ENCODE results near the gene PARP12. TPM values are rescaled to one million over a fixed set of nuclear protein-coding genes. Genes with fewer than 3 reads are reported as not detected.

Gene PARP12

DNA sequence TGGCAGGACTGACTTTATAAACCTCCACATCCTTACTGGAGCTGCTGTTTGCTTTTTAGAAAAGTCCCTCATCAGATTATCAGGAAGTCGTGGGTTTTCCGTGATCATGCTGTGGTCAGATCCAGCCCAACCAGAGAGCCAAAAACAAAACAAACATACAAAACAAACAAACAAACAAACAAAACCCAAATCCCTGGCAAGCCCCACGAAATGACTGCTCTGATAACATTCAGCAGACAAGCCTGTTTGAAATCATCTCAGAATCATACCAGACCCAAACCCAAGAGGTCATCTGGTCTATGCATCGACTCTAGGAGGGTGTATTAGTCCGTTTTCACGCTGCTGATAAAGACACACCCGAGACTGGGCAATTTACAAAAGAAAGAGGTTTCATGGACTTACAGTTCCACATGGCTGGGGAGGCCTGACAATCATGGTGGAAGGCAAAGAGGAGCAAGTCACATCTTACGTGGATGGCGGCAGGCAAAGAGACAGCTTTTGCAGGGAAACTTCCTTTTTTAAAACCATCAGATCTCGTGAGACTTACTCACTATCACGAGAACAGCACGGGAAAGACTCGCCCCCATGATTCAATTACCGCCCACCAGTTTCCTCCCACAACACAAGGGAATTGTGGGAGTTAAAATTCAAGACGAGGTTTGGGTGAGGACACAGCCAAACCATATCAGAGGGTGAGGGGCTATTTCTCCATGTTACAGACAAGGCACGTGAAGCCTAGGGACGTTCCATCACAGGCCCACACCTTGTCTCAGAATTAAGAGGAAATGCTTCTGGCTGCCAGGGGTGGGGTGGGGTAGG, 85.7 kb downstream of the PARP12 start:
- H3K27me3 ChIP-seq (ENCODE audit: insufficient read depth, low read length, poor library complexity) = no peaks in the 10 kb centered on the region
- H3K9ac ChIP-seq (ENCODE audit: low read length) = no peak overlapping the region
- H4K8ac ChIP-seq (ENCODE audit: low read depth, low read length) = no peak overlapping the region
- no peak overlapping the region for H3K4ac ChIP-seq (ENCODE audit: low read depth, low read length)
- no peak overlapping the region for H2BK120ac ChIP-seq (ENCODE audit: low read depth, low read length)
- no peak overlapping the region for H3K18ac ChIP-seq (ENCODE audit: low read length)
- no peak overlapping the region for H4K5ac ChIP-seq (ENCODE audit: low read length)
- WGBS (ENCODE audit: extremely low coverage, insufficient coverage, low lambda C conversion rate) = no CpG with 5 or more reads among the region's 17 CpGs
- H3K4me3 ChIP-seq (ENCODE audit: low read length) = no peak overlapping the region
- no peaks in the 10 kb centered on the region for H3K79me2 ChIP-seq (ENCODE audit: control insufficient read depth, insufficient read depth, low read length)
- H2AK5ac ChIP-seq (ENCODE audit: low read length) = no peak overlapping the region
- no peak overlapping the region for H2BK5ac ChIP-seq (ENCODE audit: low read length)
- no peak overlapping the region for H2BK15ac ChIP-seq (replicated peaks; ENCODE audit: low read depth)
- H3K23ac ChIP-seq (ENCODE audit: low read length) = no peak overlapping the region
- no peak overlapping the region for H3K27ac ChIP-seq (ENCODE audit: low read depth, low read length)
- no peak for DNase-seq
- peaks cover 3% of the 10 kb centered on the region for H3K4me1 ChIP-seq (ENCODE audit: control insufficient read depth, low read depth, low read length)
- H3K4me2 ChIP-seq (ENCODE audit: low read length) = no peak overlapping the region
- no peak overlapping the region for H3K56ac ChIP-seq (ENCODE audit: low read length)
- no peaks in the 10 kb centered on the region for H3K79me1 ChIP-seq (ENCODE audit: low read length)
- no peaks in the 10 kb centered on the region for H3K36me3 ChIP-seq (ENCODE audit: control insufficient read depth, insufficient read depth, low read length)

GRCh38 chr7:139976055-139976837, 86.5 kb downstream of the PARP12 start:
- H3K4me2 ChIP-seq (ENCODE audit: low read length) = no peak overlapping the region
- H4K8ac ChIP-seq (ENCODE audit: low read depth, low read length) = no peak overlapping the region
- no peak overlapping the region for H3K23ac ChIP-seq (ENCODE audit: low read length)
- DNase-seq = no peak
- no peaks in the 10 kb centered on the region for H3K79me2 ChIP-seq (ENCODE audit: control insufficient read depth, insufficient read depth, low read length)
- no peak overlapping the region for H3K27ac ChIP-seq (ENCODE audit: low read depth, low read length)
- H3K4me1 ChIP-seq (ENCODE audit: control insufficient read depth, low read depth, low read length) = peaks cover 3% of the 10 kb centered on the region
- H3K79me1 ChIP-seq (ENCODE audit: low read length) = no peaks in the 10 kb centered on the region
- H2BK15ac ChIP-seq (replicated peaks; ENCODE audit: low read depth) = no peak overlapping the region
- no peak overlapping the region for H3K9ac ChIP-seq (ENCODE audit: low read length)
- H3K18ac ChIP-seq (ENCODE audit: low read length) = no peak overlapping the region
- H4K5ac ChIP-seq (ENCODE audit: low read length) = no peak overlapping the region
- H3K56ac ChIP-seq (ENCODE audit: low read length) = no peak overlapping the region
- H2BK120ac ChIP-seq (ENCODE audit: low read depth, low read length) = no peak overlapping the region
- H3K36me3 ChIP-seq (ENCODE audit: control insufficient read depth, insufficient read depth, low read length) = no peaks in the 10 kb centered on the region
- H3K4me3 ChIP-seq (ENCODE audit: low read length) = no peak overlapping the region
- no peak overlapping the region for H3K4ac ChIP-seq (ENCODE audit: low read depth, low read length)
- H2AK5ac ChIP-seq (ENCODE audit: low read length) = no peak overlapping the region
- no peaks in the 10 kb centered on the region for H3K27me3 ChIP-seq (ENCODE audit: insufficient read depth, low read length, poor library complexity)
- WGBS (ENCODE audit: extremely low coverage, insufficient coverage, low lambda C conversion rate) = no CpG with 5 or more reads among the region's 11 CpGs
- no peak overlapping the region for H2BK5ac ChIP-seq (ENCODE audit: low read length)

- no peak for DNase-seq
- H3K27me3 ChIP-seq (ENCODE audit: insufficient read depth, low read length, poor library complexity) = no peaks in the 10 kb centered on the region
- H3K79me1 ChIP-seq (ENCODE audit: low read length) = no peaks in the 10 kb centered on the region
- H3K79me2 ChIP-seq (ENCODE audit: control insufficient read depth, insufficient read depth, low read length) = no peaks in the 10 kb centered on the region
- H3K9ac ChIP-seq (ENCODE audit: low read length) = no peak overlapping the region
- no CpG with 5 or more reads among the region's 13 CpGs for WGBS (ENCODE audit: extremely low coverage, insufficient coverage, low lambda C conversion rate)
- no peaks in the 10 kb centered on the region for H3K36me3 ChIP-seq (ENCODE audit: control insufficient read depth, insufficient read depth, low read length)
- H3K56ac ChIP-seq (ENCODE audit: low read length) = no peak overlapping the region
- H3K18ac ChIP-seq (ENCODE audit: low read length) = no peak overlapping the region
- no peak overlapping the region for H4K5ac ChIP-seq (ENCODE audit: low read length)
- no peak overlapping the region for H3K4ac ChIP-seq (ENCODE audit: low read depth, low read length)
- H2AK5ac ChIP-seq (ENCODE audit: low read length) = no peak overlapping the region
- no peak overlapping the region for H3K23ac ChIP-seq (ENCODE audit: low read length)
- no peak overlapping the region for H3K4me3 ChIP-seq (ENCODE audit: low read length)
- H3K27ac ChIP-seq (ENCODE audit: low read depth, low read length) = no peak overlapping the region
- no peak overlapping the region for H3K4me2 ChIP-seq (ENCODE audit: low read length)
- peaks cover 3% of the 10 kb centered on the region for H3K4me1 ChIP-seq (ENCODE audit: control insufficient read depth, low read depth, low read length)
- H2BK5ac ChIP-seq (ENCODE audit: low read length) = no peak overlapping the region
- H2BK15ac ChIP-seq (replicated peaks; ENCODE audit: low read depth) = no peak overlapping the region
- no peak overlapping the region for H4K8ac ChIP-seq (ENCODE audit: low read depth, low read length)
- H2BK120ac ChIP-seq (ENCODE audit: low read depth, low read length) = no peak overlapping the region
These were observed 88.5 kb downstream of the PARP12 start for GRCh38 chr7:139974179-139974811.

Small RNA genes lying within 50 kb of the gene (small RNA-seq; reads per million reads assigned to genes)
- not detected for gene RF00019 (ENCODE audit: insufficient read depth)
